Stimulated activated CD4-positive, alpha-beta T cell treated with anti-CD3 and anti-CD28 coated beads, Interleukin-15, amount 100 ng/mL, for 24 hours (primary cell): ENCODE measurements around the gene BARX2.
A peak's percentile ranks its signal among the peaks of the same experiment; 100 is the strongest.

Experiments
- DNase-seq: peaks from one replicate; pipeline ENCODE4 v3.0.0-alpha.2; 2020

The BARX2 gene

DNA sequence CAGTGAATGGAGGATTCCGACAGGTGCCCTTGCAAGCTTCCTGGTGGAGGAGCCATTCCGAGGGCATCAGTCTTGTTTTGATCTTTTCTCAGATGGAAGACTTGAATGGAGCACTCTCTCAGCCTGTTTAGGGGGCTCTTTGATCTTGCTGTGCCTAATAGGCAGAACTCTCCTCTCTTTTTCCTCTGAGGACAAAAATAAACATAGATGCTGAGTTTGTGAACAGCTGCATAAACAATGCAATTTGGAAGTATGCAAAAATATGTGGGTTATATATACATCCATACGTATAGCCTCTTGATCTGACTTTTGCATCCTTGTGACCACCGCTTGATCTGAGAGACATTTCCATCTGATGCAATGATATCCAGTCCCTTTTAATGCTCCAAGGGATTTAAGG, 29.1 kb downstream of the BARX2 start:
- DNase-seq = no peak

DNA sequence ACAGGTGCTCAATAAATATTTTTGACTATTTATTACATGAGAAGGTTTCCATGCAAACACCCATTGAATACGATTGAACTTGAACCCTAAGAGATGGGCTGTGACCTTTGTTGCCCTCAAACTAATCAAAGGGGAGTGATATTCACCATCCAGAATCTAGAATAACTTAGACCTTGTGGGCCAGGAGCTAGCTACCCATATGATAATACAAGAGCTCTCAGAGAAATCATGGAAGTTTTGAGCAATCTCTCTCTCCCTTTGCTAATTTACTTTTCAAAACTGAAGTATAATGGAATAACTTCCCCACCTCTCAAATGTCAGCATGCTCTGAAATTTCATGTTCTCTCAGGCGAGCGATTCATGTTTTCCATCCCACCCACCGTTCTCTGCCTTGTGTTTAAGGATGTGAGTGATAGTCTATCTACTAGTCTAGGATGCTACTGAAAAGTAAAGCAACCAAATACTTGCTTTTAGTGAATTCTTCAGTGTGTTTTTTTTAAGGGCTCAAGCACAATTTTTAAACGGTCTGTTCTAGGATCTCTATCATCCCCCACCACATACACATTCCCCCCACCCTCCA, 33.3 kb downstream of the BARX2 start:
- DNase-seq = peak; percentile 37

DNA sequence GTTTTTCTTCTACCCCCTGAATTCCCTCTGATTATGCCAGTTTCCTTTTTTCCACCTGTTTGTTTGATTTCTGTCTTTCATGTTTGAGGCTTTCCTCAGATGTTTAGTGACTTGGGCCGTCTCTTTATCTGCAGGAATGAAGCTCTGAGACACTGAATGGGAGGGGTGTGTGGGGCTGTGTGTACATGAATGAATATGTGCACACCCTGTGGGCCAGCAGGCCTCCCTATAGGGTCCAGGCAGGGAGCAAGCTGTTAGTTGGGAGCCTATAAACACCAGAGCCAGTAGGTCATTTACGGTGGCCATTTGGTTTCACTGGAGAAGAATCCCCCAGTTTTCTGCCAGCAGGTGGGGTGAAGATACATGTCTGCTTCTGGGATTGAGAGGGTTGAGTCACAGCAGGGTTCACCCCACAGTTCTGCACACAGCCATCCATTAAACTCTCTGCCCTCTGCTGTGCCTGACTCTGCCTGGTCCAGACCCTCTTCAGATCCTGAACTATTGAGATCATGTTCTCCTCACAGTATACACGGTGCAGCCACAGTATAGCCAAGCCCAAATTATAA, 34.8 kb downstream of the BARX2 start:
- no peak for DNase-seq

DNA sequence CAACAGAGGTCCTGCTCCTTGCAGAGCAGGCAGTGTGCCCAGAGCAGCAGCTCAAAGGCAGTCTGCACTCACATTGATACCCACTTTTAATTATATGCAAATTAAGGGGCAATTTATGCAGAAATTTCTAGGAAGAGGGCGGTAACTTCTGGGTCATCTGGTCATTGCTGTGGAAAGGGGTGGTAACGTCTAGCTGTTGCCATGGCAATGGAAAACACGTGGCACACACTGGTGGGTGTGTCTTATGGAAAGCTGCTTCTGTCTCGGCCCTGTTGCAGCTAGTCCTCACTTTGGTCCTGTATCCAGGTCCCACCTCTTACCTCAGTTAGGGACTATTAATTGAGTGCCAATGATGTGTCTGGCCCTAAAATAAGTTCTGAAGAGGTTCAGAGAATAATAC, 36.8 kb downstream of the BARX2 start:
- DNase-seq = no peak

DNA sequence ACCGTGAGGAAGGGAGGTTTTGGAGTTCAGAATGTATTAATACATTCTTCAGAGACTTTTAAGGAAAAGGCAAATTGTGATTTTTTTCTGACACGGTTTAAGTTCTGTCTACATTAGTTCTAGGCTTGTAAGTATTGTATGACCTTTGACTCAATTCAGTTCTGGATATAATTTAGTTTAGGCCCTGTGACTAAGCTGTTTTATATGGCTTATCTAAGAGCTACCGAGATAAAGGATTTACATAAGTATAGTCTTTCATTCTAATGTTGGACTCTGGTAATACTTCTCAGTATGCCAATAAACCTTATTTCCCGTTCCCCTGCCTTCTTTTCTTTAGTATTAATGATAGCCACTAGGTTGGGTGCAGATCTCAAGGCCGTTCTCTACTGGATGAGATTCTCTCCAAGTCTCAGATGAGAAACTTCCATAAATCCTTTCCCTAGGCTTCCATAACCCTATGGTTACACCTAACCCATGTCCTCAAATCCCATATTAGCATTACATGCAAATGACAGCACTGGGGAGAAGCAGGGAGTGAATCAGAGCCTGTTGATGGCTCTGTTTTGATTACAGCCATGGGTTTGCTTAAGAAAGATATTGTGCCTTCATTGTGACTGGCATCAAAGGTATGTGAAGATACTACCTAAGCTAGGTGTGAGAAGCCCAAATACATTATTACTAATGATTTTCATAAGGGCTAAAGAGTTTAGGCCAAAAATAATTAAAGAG, 38.7 kb downstream of the BARX2 start:
- no peak for DNase-seq

DNA sequence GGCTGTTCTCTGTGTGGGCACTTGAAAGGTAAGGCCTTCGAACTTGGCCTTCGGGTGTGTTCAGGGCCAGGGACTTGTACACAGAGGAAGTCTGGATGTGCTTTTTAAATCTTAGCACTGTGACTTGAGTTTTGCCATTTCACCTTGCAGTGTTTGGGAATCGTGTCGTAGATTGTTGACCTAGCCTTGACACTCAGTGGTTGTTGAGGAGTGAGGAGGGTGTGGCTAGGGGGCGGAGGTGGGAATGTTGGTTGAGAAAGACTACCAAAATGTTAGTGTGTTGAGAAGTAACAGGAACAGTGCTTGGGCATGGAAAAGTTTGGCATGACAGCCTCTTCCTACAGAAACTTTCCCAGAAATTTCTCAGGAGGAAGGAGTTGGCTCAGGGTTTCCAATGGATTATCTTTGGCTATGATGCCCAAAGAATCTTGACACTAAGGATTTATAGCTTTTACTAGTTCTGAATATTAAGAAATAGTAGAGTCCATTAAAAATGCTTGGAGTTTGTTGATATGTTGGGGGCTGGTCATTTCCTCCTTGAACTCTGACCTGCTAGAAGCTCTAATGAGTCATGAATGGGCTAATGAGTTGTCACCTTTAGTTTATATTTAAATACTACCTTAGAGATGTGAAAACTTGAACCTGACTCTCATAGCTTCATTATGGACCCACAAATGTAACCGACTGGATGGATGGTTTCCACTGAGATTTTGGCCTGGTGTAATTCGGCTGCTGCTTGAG, 40.6 kb downstream of the BARX2 start:
- DNase-seq = no peak

DNA sequence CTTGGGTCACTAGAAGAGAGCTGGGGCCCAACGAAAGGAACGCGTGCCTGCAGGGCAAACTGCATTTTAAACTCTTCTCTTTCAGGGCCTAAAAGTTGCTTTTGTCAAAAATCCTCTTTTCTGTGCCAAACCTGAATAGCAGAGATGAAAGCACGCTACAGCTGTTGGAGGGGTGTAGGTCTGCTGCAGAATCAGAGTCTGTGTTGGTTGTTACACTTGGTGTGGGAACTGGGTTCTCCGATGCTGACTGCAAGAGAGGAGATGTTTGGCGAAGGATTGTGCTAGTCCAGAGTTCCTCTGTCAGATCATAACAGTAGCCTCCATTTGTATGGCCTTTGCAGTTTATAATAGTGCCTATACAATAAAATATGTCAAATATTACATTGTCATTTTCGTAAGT, 41.8 kb downstream of the BARX2 start:
- DNase-seq = no peak

DNA sequence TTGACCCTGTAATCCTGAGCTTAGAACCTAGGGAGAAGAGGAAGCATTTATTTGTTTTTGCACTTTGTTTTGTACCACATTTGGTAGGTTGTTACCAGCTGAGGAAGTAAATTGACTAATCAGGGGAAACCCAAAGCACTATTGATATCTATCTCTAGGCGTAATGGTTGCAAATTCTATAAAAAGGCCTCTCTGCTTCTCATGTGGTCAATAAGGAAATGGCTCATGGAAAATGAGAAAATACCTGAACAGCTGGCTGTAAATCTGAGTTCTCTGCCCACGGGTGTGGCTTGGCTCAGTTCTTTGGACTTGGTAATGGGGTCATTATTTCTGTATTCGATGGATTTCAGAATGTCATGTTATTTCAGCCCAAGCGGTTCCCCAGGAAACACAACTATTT, 42.4 kb downstream of the BARX2 start:
- DNase-seq = no peak

DNA sequence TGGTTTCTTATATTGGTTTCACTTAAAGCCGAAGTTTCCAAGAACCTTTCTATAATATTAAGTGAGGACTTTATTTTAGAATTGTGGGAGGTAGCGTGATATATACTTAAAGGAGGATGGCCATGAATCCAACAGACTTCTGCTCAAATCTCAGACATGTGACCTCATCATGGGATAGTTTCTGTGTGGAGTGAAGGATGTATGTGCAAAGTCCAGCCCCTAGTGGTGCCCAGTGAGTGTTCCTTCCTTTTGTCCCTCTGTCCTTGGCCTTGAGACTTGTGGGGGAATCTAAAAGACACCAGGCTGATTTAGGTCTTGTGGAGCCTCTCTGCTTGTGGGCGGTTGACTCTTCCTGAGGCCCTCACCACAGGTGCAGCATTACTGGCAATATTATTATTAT, 43.7 kb downstream of the BARX2 start:
- DNase-seq = no peak

DNA sequence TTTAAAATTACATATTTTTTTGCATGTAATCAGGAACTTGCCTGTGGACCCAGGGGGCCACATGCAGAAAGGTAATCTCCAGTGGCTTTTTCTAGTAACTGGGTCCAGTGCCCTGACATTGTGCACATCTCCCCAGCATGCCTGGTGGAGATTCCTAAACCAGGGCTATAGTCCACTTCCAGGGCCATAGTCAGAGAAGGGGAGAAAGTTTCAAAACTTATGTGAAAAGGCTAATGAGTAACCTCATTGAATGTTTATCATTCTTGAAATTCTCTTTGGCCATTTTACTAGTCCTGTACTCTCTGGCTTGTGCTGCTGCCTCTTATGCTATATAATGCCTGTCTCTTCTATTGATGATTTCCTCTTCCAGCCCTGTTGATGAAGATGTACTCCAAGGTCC, 47.8 kb downstream of the BARX2 start:
- DNase-seq = no peak

DNA sequence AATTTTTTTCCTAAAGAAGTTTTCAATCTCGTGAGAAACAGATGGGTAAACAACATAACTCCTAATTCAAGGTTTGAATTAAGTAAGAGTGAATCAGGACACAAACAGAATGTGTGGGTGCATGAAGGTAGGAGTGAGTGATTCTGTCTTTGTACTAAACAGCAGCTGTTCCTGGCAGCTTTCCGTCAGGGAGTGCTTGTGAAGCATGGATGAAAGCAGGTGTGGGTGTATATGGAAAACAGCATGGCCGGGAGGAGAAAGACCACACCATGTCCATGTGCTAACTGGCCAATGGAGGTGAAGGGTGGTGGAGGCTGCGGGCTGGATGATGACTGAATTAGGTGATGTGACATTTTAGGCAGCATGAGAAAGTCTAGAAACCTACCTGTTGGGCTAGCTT, 49.6 kb downstream of the BARX2 start:
- no peak for DNase-seq

DNA sequence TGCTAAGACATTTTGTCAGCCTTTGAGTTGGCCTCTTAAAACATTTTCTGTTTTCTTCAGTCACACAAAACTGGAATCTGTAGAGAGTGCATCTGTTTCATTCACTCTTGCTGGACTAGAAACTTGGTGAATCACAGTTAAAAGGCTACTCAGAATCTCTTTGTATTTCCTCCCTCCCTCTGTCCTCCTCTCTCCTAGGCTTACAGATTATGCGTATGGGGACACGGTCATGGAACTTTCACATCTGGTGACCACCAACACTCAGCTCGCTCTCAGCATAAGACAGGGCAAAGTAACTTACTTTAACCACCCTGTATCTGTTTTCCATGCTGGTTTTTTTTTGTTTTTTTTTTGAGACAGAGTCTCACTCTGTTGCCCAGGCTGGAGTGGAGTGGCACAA, 50.4 kb downstream of the BARX2 start:
- no peak for DNase-seq

DNA sequence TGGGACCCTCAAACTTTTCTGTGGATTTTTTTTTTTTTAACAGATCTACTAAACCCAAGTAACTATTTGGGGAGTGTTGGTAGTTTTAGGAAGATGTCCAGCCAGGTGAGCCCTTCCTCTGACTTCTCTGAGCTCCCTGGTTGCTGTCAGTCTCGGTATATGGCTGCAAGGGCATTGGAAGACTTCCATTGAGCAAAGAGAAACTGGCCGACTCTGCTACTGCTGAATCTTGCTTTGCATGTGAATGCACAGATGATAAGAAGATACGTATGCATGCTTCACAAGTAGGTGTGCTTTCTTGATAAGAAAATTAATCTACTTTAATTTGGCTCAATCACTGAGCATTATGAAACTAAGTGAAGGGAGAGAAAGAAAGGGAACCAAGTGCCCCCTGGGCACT, 51.1 kb downstream of the BARX2 start:
- DNase-seq = no peak

DNA sequence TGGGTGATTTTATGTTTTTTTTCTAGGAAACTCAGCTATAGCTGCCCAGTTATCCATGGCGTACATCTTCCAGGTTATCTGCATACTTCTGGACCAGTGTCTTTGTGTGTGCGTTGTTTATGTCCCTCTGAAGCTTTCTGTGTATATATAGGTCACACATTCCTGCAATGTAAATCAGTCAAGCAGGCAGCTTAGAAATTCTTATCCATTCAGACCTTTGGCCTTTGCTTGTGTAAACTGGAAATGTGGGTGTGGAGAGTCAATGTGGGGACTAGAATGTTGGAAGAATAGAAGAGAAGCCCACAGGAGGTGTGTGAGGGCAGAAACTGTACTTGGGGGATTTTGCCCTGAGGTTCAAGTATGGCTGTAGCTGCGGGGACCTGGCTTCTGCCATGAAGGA, 51.7 kb downstream of the BARX2 start:
- no peak for DNase-seq

DNA sequence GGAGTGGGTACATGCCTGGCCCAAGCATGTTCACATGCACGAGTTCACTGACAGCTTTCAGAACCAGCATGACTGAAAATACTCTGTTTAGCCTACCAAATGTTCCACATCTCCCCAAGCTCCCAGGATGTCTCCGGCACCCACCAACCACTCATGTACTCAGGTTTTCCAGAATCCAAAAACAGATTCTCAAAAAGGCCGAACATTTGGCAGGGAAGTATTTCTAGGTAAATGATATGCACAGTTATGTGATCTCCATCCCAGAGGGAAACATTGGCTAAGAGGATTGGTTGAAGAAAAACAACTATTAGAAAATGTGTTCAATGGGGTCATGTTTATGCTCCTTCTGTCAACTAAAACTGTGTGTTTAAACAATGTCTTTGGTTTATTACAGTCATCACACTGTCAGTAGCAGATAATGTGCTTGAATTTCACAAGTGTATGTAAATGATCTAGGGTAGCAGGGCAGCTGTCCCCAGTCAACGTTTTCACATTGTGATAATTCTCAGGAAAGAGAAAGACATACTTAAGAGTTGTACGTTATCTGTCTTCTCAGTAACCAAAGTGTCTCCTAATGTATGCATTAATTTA, 52.3 kb downstream of the BARX2 start:
- no peak for DNase-seq

DNA sequence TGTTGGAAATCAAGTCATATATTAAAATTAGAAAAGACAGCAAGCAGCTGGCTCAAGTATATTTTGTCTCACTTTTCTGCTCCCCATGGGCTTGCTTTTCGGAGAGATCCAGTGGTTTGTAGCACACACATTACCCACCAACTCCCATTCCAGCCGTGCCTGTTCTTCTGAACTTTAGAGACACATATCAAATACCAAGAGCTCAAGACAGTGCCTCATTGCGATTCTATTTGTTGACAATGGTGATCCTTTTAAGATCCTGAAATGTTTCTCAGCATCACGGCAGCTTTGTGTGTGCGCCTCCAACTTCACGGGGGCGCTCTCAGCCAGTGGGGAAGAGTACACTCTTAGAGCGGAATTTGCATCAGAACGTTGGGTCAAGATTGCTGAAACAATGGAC, 52.9 kb downstream of the BARX2 start:
- DNase-seq = no peak

DNA sequence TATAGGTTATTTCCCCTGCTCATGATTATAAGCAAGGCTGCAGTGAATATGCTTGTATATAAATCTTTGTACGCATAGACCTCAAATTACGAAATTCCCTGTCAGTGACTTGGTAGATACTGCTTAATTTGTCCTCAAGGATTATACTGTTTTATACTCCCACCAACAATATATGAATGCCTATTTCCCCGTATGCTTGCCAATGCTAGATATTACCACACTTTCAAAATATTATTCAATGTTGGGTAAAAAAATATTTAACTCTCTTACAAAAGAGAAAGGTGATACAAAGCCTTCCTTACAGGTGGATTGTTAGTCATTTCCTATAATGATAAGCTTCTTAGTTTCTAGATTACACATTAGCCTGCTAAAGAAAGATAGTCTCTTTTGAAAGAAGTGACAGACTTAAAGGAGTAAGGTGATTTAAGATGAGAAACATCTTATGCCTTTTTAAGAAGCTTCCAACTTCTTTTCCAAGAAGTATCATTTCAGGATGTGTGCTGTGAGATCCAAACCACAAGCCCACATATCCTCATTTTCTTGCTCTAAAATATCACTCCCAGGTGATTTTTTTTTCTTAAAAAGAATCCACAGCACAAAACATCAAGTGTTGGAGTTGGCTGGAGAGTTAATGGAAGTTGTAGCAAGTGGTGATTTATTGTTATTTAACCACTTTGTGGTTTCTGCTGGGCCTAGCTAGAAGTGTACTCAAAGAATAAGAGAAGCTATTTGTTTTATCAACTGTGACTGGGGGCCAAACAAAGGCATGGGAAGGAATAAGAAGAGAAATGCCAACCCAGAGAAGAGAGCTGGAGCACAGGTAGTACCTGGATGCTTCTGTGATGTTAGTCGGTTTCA, 59.2 kb downstream of the BARX2 start:
- DNase-seq = no peak

DNA sequence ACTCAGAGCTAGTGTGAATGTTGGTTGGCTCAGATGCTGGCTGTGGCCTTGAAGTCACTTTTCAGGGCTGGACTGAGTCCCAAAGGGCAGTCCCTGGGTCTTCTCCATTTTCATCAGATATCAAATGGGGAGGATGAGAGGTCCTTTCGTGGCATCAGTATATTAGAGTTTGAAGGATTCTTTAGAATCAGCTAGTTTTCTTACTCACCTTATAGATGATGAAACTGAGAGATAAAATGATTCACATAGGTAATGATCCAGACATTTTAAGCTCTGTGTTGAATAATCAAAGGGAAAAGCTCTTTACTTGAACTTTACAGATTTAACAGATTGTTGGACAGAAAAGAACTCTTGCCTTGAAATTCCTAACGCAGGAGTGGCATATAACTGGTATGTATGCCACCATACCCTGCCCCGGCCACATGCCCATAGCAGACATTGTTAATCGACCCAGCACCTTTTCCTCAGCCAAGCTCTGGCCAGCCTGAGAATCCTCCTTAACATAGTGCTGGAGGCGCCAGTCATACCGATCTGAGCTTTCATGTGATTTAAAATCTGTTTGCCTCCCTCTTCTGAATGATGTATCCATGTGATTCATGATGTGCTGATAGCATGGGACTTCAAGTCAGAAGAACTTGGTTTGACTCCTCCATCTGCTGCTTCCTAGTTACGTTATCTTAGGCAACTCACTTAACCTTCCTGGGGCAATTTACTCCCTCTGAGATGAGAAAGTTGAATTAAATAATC, 60.0 kb downstream of the BARX2 start:
- DNase-seq = no peak

DNA sequence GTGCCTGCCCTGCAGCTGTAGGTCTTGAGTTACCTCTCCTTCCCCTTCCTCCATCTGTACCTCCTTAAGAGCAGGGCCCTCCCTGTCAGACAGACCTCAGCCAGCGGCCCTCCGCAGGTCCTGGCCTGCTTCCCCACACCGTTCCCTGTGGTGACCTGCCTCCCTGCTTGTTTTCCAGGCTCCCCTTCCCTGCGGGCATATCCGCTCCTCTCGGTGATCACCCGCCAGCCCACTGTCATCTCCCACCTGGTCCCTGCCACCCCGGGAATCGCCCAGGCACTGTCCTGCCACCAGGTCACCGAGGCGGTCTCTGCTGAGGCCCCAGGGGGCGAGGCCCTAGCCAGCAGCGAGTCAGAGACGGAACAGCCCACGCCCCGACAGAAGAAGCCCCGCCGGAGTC, 60.9 kb downstream of the BARX2 start:
- no peak for DNase-seq

DNA sequence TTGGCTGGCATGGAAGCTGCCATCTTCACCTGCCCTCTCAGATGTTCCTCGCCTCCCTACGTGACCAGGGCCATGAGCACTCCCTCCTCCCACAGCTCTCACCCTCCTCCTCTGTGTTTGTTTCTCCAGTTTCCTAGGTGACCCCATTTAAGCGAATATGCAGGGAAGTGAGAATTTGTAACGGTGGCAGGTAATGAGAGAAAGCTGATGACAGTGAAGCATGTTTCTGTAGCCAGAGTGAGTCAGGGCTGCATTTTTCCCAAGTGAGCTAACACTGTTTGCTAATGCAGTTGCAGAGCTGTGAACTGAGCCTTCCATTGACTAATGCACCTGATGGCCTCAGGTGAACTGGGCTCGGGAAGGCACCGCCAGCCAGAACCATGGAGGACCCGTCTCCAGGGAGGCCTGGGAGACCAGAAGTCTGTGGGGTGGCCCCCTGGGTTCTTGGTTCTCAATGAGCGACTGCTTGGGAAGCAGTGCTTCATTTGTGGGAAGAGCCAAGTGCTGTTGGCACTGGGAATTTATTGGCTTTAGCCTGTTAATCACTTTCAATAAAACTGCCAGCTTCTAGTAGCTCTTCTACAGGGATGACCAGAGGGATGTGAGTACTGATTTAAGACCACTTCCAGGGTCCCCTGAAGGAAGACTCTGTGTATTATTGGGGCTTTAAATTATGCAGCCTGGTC, 64.5 kb downstream of the BARX2 start:
- DNase-seq = no peak

DNA sequence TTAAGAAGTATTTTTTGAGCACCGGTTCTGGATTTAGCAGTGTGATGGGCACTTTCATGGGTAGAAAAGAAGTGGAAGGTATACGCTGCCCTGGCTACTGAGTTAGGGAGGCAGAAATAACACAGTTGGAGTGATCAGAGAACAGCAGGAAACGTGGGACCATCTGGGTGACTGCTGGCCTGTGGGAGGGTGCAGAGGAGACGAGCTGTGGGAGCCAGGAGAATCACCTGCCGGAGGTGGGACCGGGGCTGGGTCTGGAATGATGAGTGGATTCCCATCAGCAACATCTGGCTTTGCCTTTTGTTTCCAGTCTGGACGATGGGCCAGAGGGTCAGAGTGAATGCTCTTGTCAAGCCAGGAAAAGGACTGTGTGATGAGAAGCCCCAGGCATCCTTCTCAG, 66.5 kb downstream of the BARX2 start:
- no peak for DNase-seq
